Mucosa of descending colon (tissue), 3 donors: Measurements from ENCODE around the gene FOXN3. TPM values are rescaled to one million over a fixed set of nuclear protein-coding genes. Genes with fewer than 3 reads are reported as not detected.

Experiments used
- ATAC-seq: fragments of 200-7000 bp; cut with Tn5 transposase; one replicate; pipeline ENCODE4 v1.9.1; 2020; ENCODE audit warnings: mild to moderate bottlenecking, moderate library complexity
- DNase-seq, 3 donors: peaks; one replicate each; pipeline ENCODE4 v3.0.0-alpha.2; 2020
- H3K36me3 ChIP-seq: fragments of 200-600 bp; one replicate; pipeline ENCODE4 v1.8.0; 2021; ENCODE audit warnings: low read depth, mild to moderate bottlenecking
- H3K4me1 ChIP-seq: fragments of 200-600 bp; one replicate; pipeline ENCODE4 v1.8.0; 2021; ENCODE audit warnings: low read depth, mild to moderate bottlenecking
- H3K4me3 ChIP-seq: fragments of 200-600 bp; one replicate; pipeline ENCODE4 v1.8.0; 2021; ENCODE audit warnings: mild to moderate bottlenecking
- H3K9me3 ChIP-seq: fragments of 200-600 bp; one replicate; pipeline ENCODE4 v1.8.0; 2021; ENCODE audit warnings: mild to moderate bottlenecking
- CTCF ChIP-seq: fragments of 200-600 bp; IDR thresholded peaks from one replicate; pipeline ENCODE4 v1.8.0; 2022; ENCODE audit warnings: antibody characterized with exemption, mild to moderate bottlenecking
- intact Hi-C, 2 donors: fragments of 100-400 bp; cut with DNase I in 1 of 2; cut with micrococcal nuclease in 1 of 2; formaldehyde crosslinking; loops; one replicate each; pipeline versions ENCODE4 v1.11.0 to v1.11.1; 2022; cut with DNase I, micrococcal nuclease
- total RNA-seq, 3 donors: library from RNA; stranded (reverse); fragmentation: NEBNext Ultra II Directional in 2 of 3; extraction: Animal tissue kit (Norgen Biotek cat#: 25700) in 2 of 3; gene quantifications; one replicate each; pipeline versions ENCODE4 v1.2.1 to v1.2.4, GENCODE V29; 2021 to 2023
- donor health status: DM: no; HTN: no; CAD: no; lungs with moderate emphysema.
- donor health status: DM: no; HTN: no; CAD: no.
- donor health status: DM: no; HTN: yes; CAD: no.

FOXN3 gene
- total RNA-seq, 3 donors from 2014 or later, result 77.4 to 154 (median 113) TPM

GRCh38 chr14:89443042-89443629 lies 26.1 kb upstream of the FOXN3 start:
- no peak for ATAC-seq

GRCh38 chr14:89442280-89442679 lies 25.2 kb upstream of the FOXN3 start:
- Histone ChIP-seq H3K4me3 (no peak overlapping the region), H3K9me3 (no peaks in the 10 kb centered on the region), H3K36me3 (no peaks in the 10 kb centered on the region), H3K4me1 (no peaks in the 10 kb centered on the region)
- ATAC-seq (no peak), DNase-seq (no peak)
- intact Hi-C loops, result no loop called here
- no peak for TF ChIP-seq CTCF

More at GRCh38 chr14:89443042-89443629, 26.1 kb upstream of the FOXN3 start:
- TF ChIP-seq CTCF, result no peak
- no peaks in the 10 kb centered on the region for H3K36me3 ChIP-seq
- H3K4me1 ChIP-seq, result no peaks in the 10 kb centered on the region
- H3K9me3 ChIP-seq, result no peaks in the 10 kb centered on the region
- intact Hi-C loops, result no loop called here
- H3K4me3 ChIP-seq, result no peak overlapping the region
- DNase-seq, result no peak

GRCh38 chr14:89440986-89441909 lies 24.2 kb upstream of the FOXN3 start:
- H3K36me3 ChIP-seq, result no peaks in the 10 kb centered on the region
- DNase-seq (no peak), ATAC-seq (no peak)
- no peaks in the 10 kb centered on the region for H3K4me1 ChIP-seq
- no peak for TF ChIP-seq CTCF
- intact Hi-C loops, result no loop called here
- no peaks in the 10 kb centered on the region for H3K9me3 ChIP-seq
- H3K4me3 ChIP-seq, result no peak overlapping the region

- no peak for ATAC-seq
- no peaks in the 10 kb centered on the region for H3K9me3 ChIP-seq
- no peaks in the 10 kb centered on the region for H3K36me3 ChIP-seq
- DNase-seq, result no peak
- peaks cover 7% of the 10 kb centered on the region for H3K4me1 ChIP-seq
- no peak overlapping the region for H3K4me3 ChIP-seq
- TF ChIP-seq CTCF, result no peak
- intact Hi-C loops, result no loop called here
These were observed 19.0 kb upstream of the FOXN3 start for GRCh38 chr14:89435892-89436656.

GRCh38 chr14:89435492-89435891 lies 18.5 kb upstream of the FOXN3 start:
- DNase-seq, result no peak
- no peak for TF ChIP-seq CTCF
- ATAC-seq, result no peak

More at GRCh38 chr14:89435492-89435891, 18.5 kb upstream of the FOXN3 start:
- no peaks in the 10 kb centered on the region for H3K36me3 ChIP-seq
- intact Hi-C loops, result no loop called here
- no peaks in the 10 kb centered on the region for H3K9me3 ChIP-seq
- peaks cover 9% of the 10 kb centered on the region for H3K4me1 ChIP-seq
- no peak overlapping the region for H3K4me3 ChIP-seq
